GM06990 (cell line): ENCODE data around the gene COL4A2.

Experiments used
- DNase-seq: peaks from one replicate; pipeline ENCODE4 v3.0.0-alpha.2; 2011; ENCODE audit not compliant: insufficient read length; ENCODE audit errors: extremely low read depth
- H3K27me3 ChIP-seq: replicated peaks from 2 replicates; pipeline ENCODE4 v1.6.0; 2011; ENCODE audit warnings: low read length; ENCODE audit not compliant: control insufficient read depth, insufficient read depth
- H3K36me3 ChIP-seq: 2 replicates; pipeline ENCODE4 v1.5.1; 2011; ENCODE audit warnings: low read length; ENCODE audit not compliant: control insufficient read depth, insufficient read depth
- H3K4me3 ChIP-seq: replicated peaks from 2 replicates; pipeline ENCODE4 v1.5.1; 2011; ENCODE audit warnings: low read depth, mild to moderate bottlenecking, control low read depth, low read length
- CTCF ChIP-seq: IDR thresholded peaks from 2 replicates; pipeline ENCODE4 v1.5.1; 2011; ENCODE audit warnings: low read length, control low read depth, mild to moderate bottlenecking, inconsistent platforms; ENCODE audit not compliant: insufficient read depth, poor library complexity, severe bottlenecking

COL4A2 gene

GRCh38 chr13:110388108-110388943 lies 81.2 kb downstream of the COL4A2 start:
- no peak for DNase-seq

GRCh38 chr13:110390567-110390966 lies 83.5 kb downstream of the COL4A2 start:
- DNase-seq: no peak
- TF ChIP-seq CTCF: no peak
- no peaks in the 10 kb centered on the region; the same call in none of the 2 replicates for H3K27me3 ChIP-seq
- no peak overlapping the region for H3K4me3 ChIP-seq
- no peaks in the 10 kb centered on the region for H3K36me3 ChIP-seq

More at GRCh38 chr13:110388108-110388943, 81.2 kb downstream of the COL4A2 start:
- Histone ChIP-seq H3K4me3 (no peak overlapping the region), H3K27me3 (no peaks in the 10 kb centered on the region; the same call in 1 of the 2 replicates), H3K36me3 (no peaks in the 10 kb centered on the region)
- TF ChIP-seq CTCF: no peak

GRCh38 chr13:110391273-110391672 lies 84.2 kb downstream of the COL4A2 start:
- no peak for DNase-seq
- no peak for TF ChIP-seq CTCF
- H3K27me3 ChIP-seq: no peaks in the 10 kb centered on the region; the same call in none of the 2 replicates

GRCh38 chr13:110392510-110393240 lies 85.6 kb downstream of the COL4A2 start:
- Histone ChIP-seq H3K4me3 (no peak overlapping the region), H3K36me3 (no peaks in the 10 kb centered on the region), H3K27me3 (no peaks in the 10 kb centered on the region; the same call in none of the 2 replicates)
- DNase-seq: no peak
- TF ChIP-seq CTCF: no peak

More at GRCh38 chr13:110391273-110391672, 84.2 kb downstream of the COL4A2 start:
- Histone ChIP-seq H3K4me3 (no peak overlapping the region), H3K36me3 (no peaks in the 10 kb centered on the region)

- Histone ChIP-seq H3K27me3 (no peaks in the 10 kb centered on the region; the same call in none of the 2 replicates), H3K36me3 (no peaks in the 10 kb centered on the region), H3K4me3 (no peak overlapping the region)
- no peak for TF ChIP-seq CTCF
- no peak for DNase-seq
These were observed 86.7 kb downstream of the COL4A2 start for GRCh38 chr13:110393761-110394160.
